Ovary (tissue), 9 donors: ENCODE results near the gene JAG1. TPM values are rescaled to one million over a fixed set of nuclear protein-coding genes. Genes with fewer than 3 reads are reported as not detected.

Experiments
- DNase-seq, 5 donors: peaks; one replicate each; pipeline ENCODE4 v3.0.0-alpha.2; 2019 to 2020
- H3K27ac ChIP-seq, 2 donors: fragments of 200-600 bp; one replicate each; pipeline versions ENCODE4 v1.5.1 to v1.8.0; 2019 to 2022
- H3K27me3 ChIP-seq: fragments of 200-600 bp; one replicate; pipeline ENCODE4 v1.8.0; 2022
- H3K36me3 ChIP-seq: fragments of 200-600 bp; sonication (generic); one replicate; pipeline ENCODE4 v1.5.1; 2019
- H3K4me1 ChIP-seq: one replicate; pipeline ENCODE4 v1.8.1; 2013; ENCODE audit warnings: mild to moderate bottlenecking, moderate library complexity; ENCODE audit not compliant: insufficient read depth
- H3K4me3 ChIP-seq: fragments of 200-600 bp; sonication (generic); one replicate; pipeline ENCODE4 v1.5.1; 2017
- H3K9me3 ChIP-seq, 2 donors: fragments of 200-600 bp in 1 of 2; sonication (generic) in 1 of 2; one replicate each; pipeline versions ENCODE4 v1.5.1 to v1.8.1; 2013 to 2019; ENCODE audit warnings: mild to moderate bottlenecking in 1 of 2, moderate library complexity in 1 of 2
- CTCF ChIP-seq, 3 donors: fragments of 450-650 bp in 2 of 3; fragments of 200-600 bp in 1 of 3; IDR thresholded peaks; one replicate each; pipeline versions ENCODE4 v1.5.1 to v1.8.0; 2016 to 2022; ENCODE audit warnings: antibody characterized with exemption in 3 of 3, mild to moderate bottlenecking in 1 of 3
- EP300 ChIP-seq: sonication (generic); formaldehyde crosslinking; IDR thresholded peaks from one replicate; pipeline ENCODE4 v1.6.1; 2017; ENCODE audit warnings: antibody characterized with exemption
- POLR2A ChIP-seq: fragments of 450-650 bp; IDR thresholded peaks from one replicate; pipeline ENCODE4 v1.6.1; 2017; ENCODE audit warnings: antibody characterized with exemption, mild to moderate bottlenecking, moderate library complexity
- WGBS, 3 donors: extraction: QIAGEN DNeasy Blood & Tissue Kit in 1 of 3; methylation state at CpG; one replicate each; pipeline versions ENCODE4 v1.1.5 to v1.1.7; 2013 to 2017; 5-methylcytosine and 5-hydroxymethylcytosine counted together
- intact Hi-C, 4 donors: fragments of 100-400 bp; cut with DNase I; formaldehyde crosslinking; loops; one replicate each; pipeline versions ENCODE4 v1.11.0 to v1.15.1; 2022 to 2023
- polyA plus RNA-seq, 2 donors: library from polyadenylated mRNA; stranded (reverse); fragments of 200-250 nt in 1 of 2; fragments of 350-450 nt in 1 of 2; fragmentation: Illumina TruSeq in 1 of 2; extraction: RNeasy Lipid Tissue Mini Kit (QIAGEN cat#74804) in 1 of 2; gene quantifications; one replicate each; pipeline ENCODE4 v1.2.3, GENCODE V29; 2013 to 2014
- total RNA-seq, 7 donors: library from RNA; depleted of rRNA in 2 of 7; stranded (reverse); fragments of >200 nt in 2 of 7; fragmentation: NEBNext Ultra II Directional in 3 of 7; extraction: Animal tissue kit (Norgen Biotek cat#: 25700) in 3 of 7; gene quantifications; one replicate each; pipeline versions ENCODE4 v1.1.0 to v1.2.4, GENCODE V29; 2016 to 2023
- donor health status: DM: no; HTN: no; CAD: no; lungs with moderate emphysema.
- donor health status: DM: no; HTN: no; CAD: no.
- donor health status: Bipolar disorder and iron deficiency.
- donor health status: DM: yes; HTN: yes; CAD: no.
- donor health status: DM: no; HTN: no; CAD: no.
- donor health status: DM: yes; HTN: yes; CAD: no.

The JAG1 gene
- total and polyA plus RNA-seq, 9 donors, result 27.1 to 69.7 (median 41.0) TPM

- no peak overlapping the region for H3K4me3 ChIP-seq
- intact Hi-C loops, result no loop called here
- peak overlapping the region; percentile 32 to 50 for H3K27ac ChIP-seq
- peaks cover 5% of the 10 kb centered on the region for H3K4me1 ChIP-seq
- no peaks in the 10 kb centered on the region for H3K27me3 ChIP-seq
- WGBS, 3 donors, result 45 to 68% (median 62%) methylated on average over 9 of the region's 9 CpGs
- peak in 1 of 5 donors; percentile 9 for DNase-seq
- no peak for TF ChIP-seq CTCF (IDR thresholded peaks at IDR 0.05)
- no peak for TF ChIP-seq POLR2A
- TF ChIP-seq EP300, result no peak
- no peaks in the 10 kb centered on the region for H3K9me3 ChIP-seq
- H3K36me3 ChIP-seq, result no peaks in the 10 kb centered on the region
Measured at GRCh38 chr20:10652660-10653261, 21.0 kb downstream of the JAG1 start.

- intact Hi-C loops, result no loop called here
- H3K4me1 ChIP-seq, result peaks cover 5% of the 10 kb centered on the region
- WGBS, 3 donors, result 77 to 90% (median 84%) methylated on average over 9 of the region's 9 CpGs
- no peaks in the 10 kb centered on the region for H3K36me3 ChIP-seq
- H3K27me3 ChIP-seq, result no peaks in the 10 kb centered on the region
- no peak overlapping the region for H3K4me3 ChIP-seq
- H3K9me3 ChIP-seq, result no peaks in the 10 kb centered on the region
- TF ChIP-seq CTCF (IDR thresholded peaks at IDR 0.05) (no peak), POLR2A (no peak), EP300 (no peak)
- peak overlapping the region; percentile 24 to 32 for H3K27ac ChIP-seq
- peak in 1 of 5 donors; percentile 26 for DNase-seq
Measured at GRCh38 chr20:10652185-10652584, 21.6 kb downstream of the JAG1 start.

GRCh38 chr20:10651227-10651990, 22.4 kb downstream of the JAG1 start:
- Histone ChIP-seq H3K4me3 (no peak overlapping the region), H3K27me3 (no peaks in the 10 kb centered on the region), H3K36me3 (no peaks in the 10 kb centered on the region), H3K4me1 (peaks cover 5% of the 10 kb centered on the region), H3K27ac (no peak overlapping the region), H3K9me3 (no peaks in the 10 kb centered on the region)
- intact Hi-C loops, result no loop called here
- DNase-seq, result peak in 1 of 5 donors; percentile 20
- TF ChIP-seq CTCF (IDR thresholded peaks at IDR 0.05) (no peak), EP300 (no peak), POLR2A (no peak)
- 61 to 75% (median 63%) methylated on average over 14 to 15 of the region's 15 CpGs for WGBS, 3 donors

- Histone ChIP-seq H3K27me3 (no peaks in the 10 kb centered on the region), H3K9me3 (no peaks in the 10 kb centered on the region), H3K4me3 (no peak overlapping the region), H3K36me3 (no peaks in the 10 kb centered on the region), H3K27ac (no peak overlapping the region), H3K4me1 (peaks cover 5% of the 10 kb centered on the region)
- no peak for DNase-seq
- 51 to 74% (median 60%) methylated on average over 3 of the region's 3 CpGs for WGBS, 3 donors
- TF ChIP-seq EP300 (no peak), POLR2A (no peak), CTCF (IDR thresholded peaks at IDR 0.05) (no peak)
- intact Hi-C loops, result loop anchor here in 1 of 4 donors (10.0 kb wide), 1 partner anchor 175 kb away; no protein-coding TSS in a partner anchor
Measured at GRCh38 chr20:10649797-10650160, 24.0 kb downstream of the JAG1 start.
